Kidney (tissue), 14 donors: ENCODE results near the gene SNCAIP. TPM values are rescaled to one million over a fixed set of nuclear protein-coding genes. Genes with fewer than 3 reads are reported as not detected.

Source experiments
- DNase-seq, 5 donors: peaks; one replicate each; pipeline ENCODE4 v3.0.0-alpha.2; 2013 to 2020
- FAIRE-seq: peaks from 2 replicates; lab custom pipeline; 2012; peaks lifted over from hg19 to GRCh38; lab: Jason Lieb, UNC
- H3K27ac ChIP-seq, 2 donors: one replicate each; pipeline ENCODE4 v1.7.0; 2013; ENCODE audit warnings: low read depth in 2 of 2, low read length in 2 of 2, inconsistent platforms in 1 of 2
- H3K27me3 ChIP-seq: one replicate; pipeline ENCODE4 v1.7.1; 2013; ENCODE audit warnings: low read length, inconsistent platforms; ENCODE audit not compliant: control insufficient read depth, insufficient read depth
- H3K36me3 ChIP-seq, 3 donors: one replicate each; pipeline versions ENCODE4 v1.7.0 to v1.7.1; 2013; ENCODE audit warnings: low read length in 3 of 3, control low read depth in 1 of 3, inconsistent platforms in 1 of 3; ENCODE audit not compliant: insufficient read depth in 3 of 3, control insufficient read depth in 2 of 3
- H3K4me1 ChIP-seq, 3 donors: one replicate each; pipeline versions ENCODE4 v1.7.0 to v1.7.1; 2013; ENCODE audit warnings: low read length in 3 of 3, inconsistent platforms in 1 of 3, low read depth in 1 of 3; ENCODE audit not compliant: control insufficient read depth in 2 of 3, insufficient read depth in 2 of 3
- H3K4me3 ChIP-seq, 3 donors: one replicate each; pipeline versions ENCODE4 v1.7.0 to v1.8.1; 2013; ENCODE audit warnings: low read length in 3 of 3, control low read depth in 1 of 3, inconsistent platforms in 1 of 3
- H3K9ac ChIP-seq, 3 donors: one replicate each; pipeline versions ENCODE4 v1.7.0 to v1.7.1; 2013; ENCODE audit warnings: low read length in 3 of 3, control low read depth in 1 of 3, inconsistent platforms in 1 of 3
- H3K9me3 ChIP-seq, 3 donors: one replicate each; pipeline versions ENCODE4 v1.7.0 to v1.7.1; 2013; ENCODE audit warnings: low read length in 3 of 3, control low read depth in 1 of 3, inconsistent platforms in 1 of 3; ENCODE audit not compliant: control insufficient read depth in 2 of 3, insufficient read depth in 1 of 3
- CTCF ChIP-seq: IDR thresholded peaks from 3 replicates; pipeline ENCODE4 v1.5.1; 2012; ENCODE audit warnings: mild to moderate bottlenecking, moderate library complexity, borderline replicate concordance; ENCODE audit not compliant: insufficient read depth; ENCODE audit errors: extremely low read depth
- intact Hi-C: fragments of 100-400 bp; cut with DNase I; formaldehyde crosslinking; loops from one replicate; pipeline ENCODE4 v1.11.1; 2022
- polyA plus RNA-seq: library from polyadenylated mRNA; stranded (reverse); fragments of 350-450 nt; fragmentation: Illumina TruSeq; extraction: RNeasy Lipid Tissue Mini Kit (QIAGEN cat#74804); gene quantifications from one replicate; pipeline ENCODE4 v1.2.3, GENCODE V29; 2014; ENCODE audit warnings: low read depth, low replicate concordance; ENCODE audit not compliant: insufficient read depth
- total RNA-seq: library from RNA; stranded (reverse); fragmentation: NEBNext Ultra II Directional; extraction: Animal tissue kit (Norgen Biotek cat#: 25700); gene quantifications from one replicate; pipeline ENCODE4 v1.2.1, GENCODE V29; 2021
- donor health status: control.
- donor health status: control.
- donor health status: control.
- donor health status: control.
- donor health status: control.
- donor health status: DM: yes; HTN: yes; CAD: no.
- donor health status: Normal renal cell carcinoma (clear cell type).

SNCAIP gene
- total and polyA plus RNA-seq, 2 donors from 2014 or later = 0.82 to 7.8 TPM

GRCh38 chr5:122355324-122355723, 43.3 kb downstream of the SNCAIP start:
- Histone ChIP-seq H3K27me3 (no peaks in the 10 kb centered on the region), H3K36me3 (no peaks in the 10 kb centered on the region), H3K9me3 (no peaks in the 10 kb centered on the region), H3K27ac (no peak overlapping the region), H3K4me1 (peaks cover 0 to 2% (median 0%) of the 10 kb centered on the region in 3 donors), H3K9ac (no peak overlapping the region), H3K4me3 (no peak overlapping the region)
- no peak for DNase-seq
- FAIRE-seq = no peak
- no peak for TF ChIP-seq CTCF
- intact Hi-C loops = no loop called here

- Histone ChIP-seq H3K27me3 (no peaks in the 10 kb centered on the region), H3K9me3 (no peaks in the 10 kb centered on the region), H3K36me3 (no peaks in the 10 kb centered on the region), H3K4me1 (peaks cover 0 to 2% (median 0%) of the 10 kb centered on the region in 3 donors), H3K9ac (no peak overlapping the region), H3K27ac (no peak overlapping the region), H3K4me3 (no peak overlapping the region)
- intact Hi-C loops = no loop called here
- DNase-seq (peak in 3 of 5 donors; percentile 36 to 72 (median 67)), FAIRE-seq (no peak)
- no peak for TF ChIP-seq CTCF
Observed at GRCh38 chr5:122356855-122357254, 44.8 kb downstream of the SNCAIP start.

GRCh38 chr5:122358372-122358979, 46.4 kb downstream of the SNCAIP start:
- intact Hi-C loops = no loop called here
- no peaks in the 10 kb centered on the region for H3K9me3 ChIP-seq
- H3K4me3 ChIP-seq = no peak overlapping the region
- peaks cover 0 to 2% (median 0%) of the 10 kb centered on the region in 3 donors for H3K4me1 ChIP-seq
- H3K27me3 ChIP-seq = no peaks in the 10 kb centered on the region
- FAIRE-seq = no peak
- H3K9ac ChIP-seq = no peak overlapping the region
- no peaks in the 10 kb centered on the region for H3K36me3 ChIP-seq
- DNase-seq = peak in 1 of 5 donors; percentile 34
- TF ChIP-seq CTCF = no peak
- H3K27ac ChIP-seq = no peak overlapping the region
